HEK293 (cell line): ENCODE results near the gene DPP9.

Experiments
- GLIS1 ChIP-seq: fragments of 450-650 bp; formaldehyde crosslinking; IDR thresholded peaks from 2 replicates; pipeline ENCODE4 v1.5.1; 2016; ENCODE audit warnings: missing biosample characterization, missing genetic modification characterization
- HOXC10 ChIP-seq: sonication (generic); formaldehyde crosslinking; IDR thresholded peaks from 2 replicates; pipeline ENCODE4 v1.8.1; 2023; ENCODE audit warnings: mild to moderate bottlenecking, missing genetic modification reagents
- KLF8 ChIP-seq: fragments of 450-650 bp; formaldehyde crosslinking; IDR thresholded peaks from 2 replicates; pipeline ENCODE4 v1.5.1; 2016; ENCODE audit warnings: missing biosample characterization, missing genetic modification characterization
- MZF1 ChIP-seq: fragments of 450-650 bp; formaldehyde crosslinking; IDR thresholded peaks from 2 replicates; pipeline ENCODE4 v1.5.1; 2017; ENCODE audit warnings: missing biosample characterization, missing genetic modification characterization, borderline replicate concordance
- ZBTB1 ChIP-seq: fragments of 450-650 bp; formaldehyde crosslinking; IDR thresholded peaks from 2 replicates; pipeline ENCODE4 v1.5.1; 2016; ENCODE audit warnings: missing biosample characterization, missing genetic modification characterization
- ZBTB17 ChIP-seq: fragments of 450-650 bp; formaldehyde crosslinking; IDR thresholded peaks from 2 replicates; pipeline ENCODE4 v1.5.1; 2016; ENCODE audit warnings: missing biosample characterization, missing genetic modification characterization
- ZBTB21 ChIP-seq: fragments of 450-650 bp; formaldehyde crosslinking; IDR thresholded peaks from 2 replicates; pipeline ENCODE4 v1.5.1; 2017; ENCODE audit warnings: missing biosample characterization, missing genetic modification characterization
- ZNF16 ChIP-seq: fragments of 450-650 bp; formaldehyde crosslinking; IDR thresholded peaks from 2 replicates; pipeline ENCODE4 v1.5.1; 2016; ENCODE audit warnings: low read depth, missing biosample characterization, missing genetic modification characterization
- ZNF214 ChIP-seq: fragments of 450-650 bp; formaldehyde crosslinking; IDR thresholded peaks from 2 replicates; pipeline ENCODE4 v1.5.1; 2017; ENCODE audit warnings: missing biosample characterization, mild to moderate bottlenecking, missing genetic modification characterization, borderline replicate concordance
- ZNF239 ChIP-seq: fragments of 450-650 bp; formaldehyde crosslinking; IDR thresholded peaks from 2 replicates; pipeline ENCODE4 v1.5.1; 2016; ENCODE audit warnings: missing biosample characterization, missing genetic modification characterization
- ZNF266 ChIP-seq: fragments of 450-650 bp; formaldehyde crosslinking; IDR thresholded peaks from 2 replicates; pipeline ENCODE4 v1.5.1; 2016; ENCODE audit warnings: missing biosample characterization, missing genetic modification characterization, low read depth
- ZNF311 ChIP-seq: fragments of 450-650 bp; formaldehyde crosslinking; IDR thresholded peaks from 2 replicates; pipeline ENCODE4 v1.5.1; 2017; ENCODE audit warnings: missing biosample characterization, missing genetic modification characterization, borderline replicate concordance
- ZNF561 ChIP-seq: fragments of 450-650 bp; IDR thresholded peaks from 2 replicates; pipeline ENCODE4 v1.5.1; 2018; ENCODE audit warnings: missing biosample characterization, missing genetic modification characterization, borderline replicate concordance
- ZNF610 ChIP-seq: fragments of 450-650 bp; formaldehyde crosslinking; IDR thresholded peaks from 2 replicates; pipeline ENCODE4 v1.5.1; 2016; ENCODE audit warnings: missing biosample characterization, missing genetic modification characterization, borderline replicate concordance
- ZNF707 ChIP-seq: fragments of 450-650 bp; formaldehyde crosslinking; IDR thresholded peaks from 2 replicates; pipeline ENCODE4 v1.5.1; 2016; ENCODE audit warnings: missing biosample characterization, missing genetic modification characterization
- ZNF747 ChIP-seq: fragments of 450-650 bp; formaldehyde crosslinking; IDR thresholded peaks from 2 replicates; pipeline ENCODE4 v1.5.1; 2016; ENCODE audit warnings: missing biosample characterization, missing genetic modification characterization
- TF ChIP-seq, protein P1 (sequence below): fragments of 450-650 bp; formaldehyde crosslinking; IDR thresholded peaks from 2 replicates; pipeline ENCODE4 v1.5.1; 2017; ENCODE audit warnings: missing biosample characterization, missing genetic modification characterization
- TF ChIP-seq, protein P2 (sequence below): fragments of 450-650 bp; formaldehyde crosslinking; IDR thresholded peaks from 2 replicates; pipeline ENCODE4 v1.5.1; 2016; ENCODE audit warnings: missing biosample characterization, missing genetic modification characterization
- TF ChIP-seq, protein P3 (sequence below): fragments of 450-650 bp; IDR thresholded peaks from 2 replicates; pipeline ENCODE4 v1.5.1; 2018; ENCODE audit warnings: missing biosample characterization, mild to moderate bottlenecking, missing genetic modification characterization
- TF ChIP-seq, protein P4 (sequence below): fragments of 450-650 bp; formaldehyde crosslinking; IDR thresholded peaks from 2 replicates; pipeline ENCODE4 v1.5.1; 2016; ENCODE audit warnings: missing biosample characterization, missing genetic modification characterization
- TF ChIP-seq, protein P5 (sequence below): fragments of 450-650 bp; formaldehyde crosslinking; IDR thresholded peaks from 2 replicates; pipeline ENCODE4 v1.5.1; 2016; ENCODE audit warnings: missing biosample characterization, missing genetic modification characterization
- TF ChIP-seq, protein P6 (sequence below): fragments of 450-650 bp; formaldehyde crosslinking; IDR thresholded peaks from 2 replicates; pipeline ENCODE4 v1.5.1; 2016; ENCODE audit warnings: missing biosample characterization, missing genetic modification characterization, borderline replicate concordance
- TF ChIP-seq, protein P7 (sequence below): fragments of 450-650 bp; formaldehyde crosslinking; IDR thresholded peaks from 2 replicates; pipeline ENCODE4 v1.5.0; 2017; ENCODE audit warnings: missing biosample characterization, missing genetic modification characterization, borderline replicate concordance
- TF ChIP-seq, protein P8 (sequence below): fragments of 450-650 bp; formaldehyde crosslinking; IDR thresholded peaks from 2 replicates; pipeline ENCODE4 v1.5.1; 2016; ENCODE audit warnings: missing biosample characterization, missing genetic modification characterization

The DPP9 gene

DNA sequence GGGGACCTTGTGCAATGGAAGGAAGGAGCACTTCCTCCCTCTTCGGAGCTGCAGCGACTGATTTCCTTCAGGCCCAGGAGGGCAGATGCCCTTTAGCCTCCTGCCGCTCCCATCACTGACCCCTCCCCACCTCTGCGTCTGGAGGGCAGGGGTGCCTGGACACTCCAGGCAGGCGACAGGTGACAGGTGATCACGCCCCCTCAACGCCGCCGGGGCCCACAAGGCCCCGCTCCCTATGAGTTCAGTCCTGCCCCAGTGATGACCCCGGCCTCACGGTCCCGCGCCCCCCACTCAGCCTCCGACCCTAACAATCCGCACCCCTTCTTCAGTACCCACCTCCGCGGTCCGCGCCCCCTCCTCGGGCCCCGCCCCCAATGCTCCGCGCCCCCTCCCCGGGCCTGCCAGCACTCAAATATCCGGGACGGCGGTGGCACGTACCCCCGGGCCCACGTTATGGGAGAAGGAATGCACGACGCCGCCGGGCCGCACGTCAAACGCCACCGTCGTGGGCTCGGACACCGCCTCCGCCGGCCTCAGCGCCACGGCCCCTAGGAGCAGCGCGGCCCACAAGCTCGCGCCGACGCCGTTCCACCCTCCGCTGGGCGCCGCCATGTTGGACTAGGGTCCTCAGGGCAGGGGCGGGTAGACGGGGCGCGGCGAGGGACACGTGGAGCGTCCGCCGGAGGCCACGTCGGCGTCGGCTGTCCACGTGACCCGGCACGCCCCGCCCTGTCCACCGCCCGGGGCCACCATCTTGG lies 53.7 kb downstream of the DPP9 start, which contains the start of gene MYDGF (continued):
- TF ChIP-seq ZNF16 (tag by site-specific recombination) (no peak), KLF8 (tag by site-specific recombination) (peak; percentile 55; the same call in 1 of the 2 replicates), ZBTB1 (tag by site-specific recombination) (no peak), ZNF610 (tag by site-specific recombination) (no peak), ZNF239 (tag by site-specific recombination) (no peak), ZNF561 (no peak), ZNF747 (tag by site-specific recombination) (no peak), MZF1 (tag by site-specific recombination) (no peak), HOXC10 (no peak), GLIS1 (tag by site-specific recombination) (peak; percentile 44; the same call in 1 of the 2 replicates), ZNF266 (no peak), ZNF707 (tag by site-specific recombination) (no peak), ZNF214 (no peak), ZNF311 (tag by site-specific recombination) (no peak), ZBTB17 (tag by site-specific recombination) (no peak), ZBTB21 (tag by site-specific recombination) (no peak)
- TF ChIP-seq, protein P1, sequence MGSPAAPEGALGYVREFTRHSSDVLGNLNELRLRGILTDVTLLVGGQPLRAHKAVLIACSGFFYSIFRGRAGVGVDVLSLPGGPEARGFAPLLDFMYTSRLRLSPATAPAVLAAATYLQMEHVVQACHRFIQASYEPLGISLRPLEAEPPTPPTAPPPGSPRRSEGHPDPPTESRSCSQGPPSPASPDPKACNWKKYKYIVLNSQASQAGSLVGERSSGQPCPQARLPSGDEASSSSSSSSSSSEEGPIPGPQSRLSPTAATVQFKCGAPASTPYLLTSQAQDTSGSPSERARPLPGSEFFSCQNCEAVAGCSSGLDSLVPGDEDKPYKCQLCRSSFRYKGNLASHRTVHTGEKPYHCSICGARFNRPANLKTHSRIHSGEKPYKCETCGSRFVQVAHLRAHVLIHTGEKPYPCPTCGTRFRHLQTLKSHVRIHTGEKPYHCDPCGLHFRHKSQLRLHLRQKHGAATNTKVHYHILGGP (tag by site-specific recombination) = no peak
- TF ChIP-seq, protein P2, sequence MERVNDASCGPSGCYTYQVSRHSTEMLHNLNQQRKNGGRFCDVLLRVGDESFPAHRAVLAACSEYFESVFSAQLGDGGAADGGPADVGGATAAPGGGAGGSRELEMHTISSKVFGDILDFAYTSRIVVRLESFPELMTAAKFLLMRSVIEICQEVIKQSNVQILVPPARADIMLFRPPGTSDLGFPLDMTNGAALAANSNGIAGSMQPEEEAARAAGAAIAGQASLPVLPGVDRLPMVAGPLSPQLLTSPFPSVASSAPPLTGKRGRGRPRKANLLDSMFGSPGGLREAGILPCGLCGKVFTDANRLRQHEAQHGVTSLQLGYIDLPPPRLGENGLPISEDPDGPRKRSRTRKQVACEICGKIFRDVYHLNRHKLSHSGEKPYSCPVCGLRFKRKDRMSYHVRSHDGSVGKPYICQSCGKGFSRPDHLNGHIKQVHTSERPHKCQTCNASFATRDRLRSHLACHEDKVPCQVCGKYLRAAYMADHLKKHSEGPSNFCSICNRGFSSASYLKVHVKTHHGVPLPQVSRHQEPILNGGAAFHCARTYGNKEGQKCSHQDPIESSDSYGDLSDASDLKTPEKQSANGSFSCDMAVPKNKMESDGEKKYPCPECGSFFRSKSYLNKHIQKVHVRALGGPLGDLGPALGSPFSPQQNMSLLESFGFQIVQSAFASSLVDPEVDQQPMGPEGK (tag by site-specific recombination) = peak; percentile 30; the same call in 1 of the 2 replicates
- TF ChIP-seq, protein P3, sequence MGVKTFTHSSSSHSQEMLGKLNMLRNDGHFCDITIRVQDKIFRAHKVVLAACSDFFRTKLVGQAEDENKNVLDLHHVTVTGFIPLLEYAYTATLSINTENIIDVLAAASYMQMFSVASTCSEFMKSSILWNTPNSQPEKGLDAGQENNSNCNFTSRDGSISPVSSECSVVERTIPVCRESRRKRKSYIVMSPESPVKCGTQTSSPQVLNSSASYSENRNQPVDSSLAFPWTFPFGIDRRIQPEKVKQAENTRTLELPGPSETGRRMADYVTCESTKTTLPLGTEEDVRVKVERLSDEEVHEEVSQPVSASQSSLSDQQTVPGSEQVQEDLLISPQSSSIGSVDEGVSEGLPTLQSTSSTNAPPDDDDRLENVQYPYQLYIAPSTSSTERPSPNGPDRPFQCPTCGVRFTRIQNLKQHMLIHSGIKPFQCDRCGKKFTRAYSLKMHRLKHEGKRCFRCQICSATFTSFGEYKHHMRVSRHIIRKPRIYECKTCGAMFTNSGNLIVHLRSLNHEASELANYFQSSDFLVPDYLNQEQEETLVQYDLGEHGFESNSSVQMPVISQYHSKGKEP = no peak
- TF ChIP-seq, protein P4, sequence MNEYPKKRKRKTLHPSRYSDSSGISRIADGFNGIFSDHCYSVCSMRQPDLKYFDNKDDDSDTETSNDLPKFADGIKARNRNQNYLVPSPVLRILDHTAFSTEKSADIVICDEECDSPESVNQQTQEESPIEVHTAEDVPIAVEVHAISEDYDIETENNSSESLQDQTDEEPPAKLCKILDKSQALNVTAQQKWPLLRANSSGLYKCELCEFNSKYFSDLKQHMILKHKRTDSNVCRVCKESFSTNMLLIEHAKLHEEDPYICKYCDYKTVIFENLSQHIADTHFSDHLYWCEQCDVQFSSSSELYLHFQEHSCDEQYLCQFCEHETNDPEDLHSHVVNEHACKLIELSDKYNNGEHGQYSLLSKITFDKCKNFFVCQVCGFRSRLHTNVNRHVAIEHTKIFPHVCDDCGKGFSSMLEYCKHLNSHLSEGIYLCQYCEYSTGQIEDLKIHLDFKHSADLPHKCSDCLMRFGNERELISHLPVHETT (tag by site-specific recombination) = no peak
- TF ChIP-seq, protein P5, sequence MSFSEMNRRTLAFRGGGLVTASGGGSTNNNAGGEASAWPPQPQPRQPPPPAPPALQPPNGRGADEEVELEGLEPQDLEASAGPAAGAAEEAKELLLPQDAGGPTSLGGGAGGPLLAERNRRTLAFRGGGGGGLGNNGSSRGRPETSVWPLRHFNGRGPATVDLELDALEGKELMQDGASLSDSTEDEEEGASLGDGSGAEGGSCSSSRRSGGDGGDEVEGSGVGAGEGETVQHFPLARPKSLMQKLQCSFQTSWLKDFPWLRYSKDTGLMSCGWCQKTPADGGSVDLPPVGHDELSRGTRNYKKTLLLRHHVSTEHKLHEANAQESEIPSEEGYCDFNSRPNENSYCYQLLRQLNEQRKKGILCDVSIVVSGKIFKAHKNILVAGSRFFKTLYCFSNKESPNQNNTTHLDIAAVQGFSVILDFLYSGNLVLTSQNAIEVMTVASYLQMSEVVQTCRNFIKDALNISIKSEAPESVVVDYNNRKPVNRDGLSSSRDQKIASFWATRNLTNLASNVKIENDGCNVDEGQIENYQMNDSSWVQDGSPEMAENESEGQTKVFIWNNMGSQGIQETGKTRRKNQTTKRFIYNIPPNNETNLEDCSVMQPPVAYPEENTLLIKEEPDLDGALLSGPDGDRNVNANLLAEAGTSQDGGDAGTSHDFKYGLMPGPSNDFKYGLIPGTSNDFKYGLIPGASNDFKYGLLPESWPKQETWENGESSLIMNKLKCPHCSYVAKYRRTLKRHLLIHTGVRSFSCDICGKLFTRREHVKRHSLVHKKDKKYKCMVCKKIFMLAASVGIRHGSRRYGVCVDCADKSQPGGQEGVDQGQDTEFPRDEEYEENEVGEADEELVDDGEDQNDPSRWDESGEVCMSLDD (tag by site-specific recombination) = no peak
- TF ChIP-seq, protein P6, sequence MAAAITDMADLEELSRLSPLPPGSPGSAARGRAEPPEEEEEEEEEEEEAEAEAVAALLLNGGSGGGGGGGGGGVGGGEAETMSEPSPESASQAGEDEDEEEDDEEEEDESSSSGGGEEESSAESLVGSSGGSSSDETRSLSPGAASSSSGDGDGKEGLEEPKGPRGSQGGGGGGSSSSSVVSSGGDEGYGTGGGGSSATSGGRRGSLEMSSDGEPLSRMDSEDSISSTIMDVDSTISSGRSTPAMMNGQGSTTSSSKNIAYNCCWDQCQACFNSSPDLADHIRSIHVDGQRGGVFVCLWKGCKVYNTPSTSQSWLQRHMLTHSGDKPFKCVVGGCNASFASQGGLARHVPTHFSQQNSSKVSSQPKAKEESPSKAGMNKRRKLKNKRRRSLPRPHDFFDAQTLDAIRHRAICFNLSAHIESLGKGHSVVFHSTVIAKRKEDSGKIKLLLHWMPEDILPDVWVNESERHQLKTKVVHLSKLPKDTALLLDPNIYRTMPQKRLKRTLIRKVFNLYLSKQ (tag by site-specific recombination) = no peak
- TF ChIP-seq, protein P7, sequence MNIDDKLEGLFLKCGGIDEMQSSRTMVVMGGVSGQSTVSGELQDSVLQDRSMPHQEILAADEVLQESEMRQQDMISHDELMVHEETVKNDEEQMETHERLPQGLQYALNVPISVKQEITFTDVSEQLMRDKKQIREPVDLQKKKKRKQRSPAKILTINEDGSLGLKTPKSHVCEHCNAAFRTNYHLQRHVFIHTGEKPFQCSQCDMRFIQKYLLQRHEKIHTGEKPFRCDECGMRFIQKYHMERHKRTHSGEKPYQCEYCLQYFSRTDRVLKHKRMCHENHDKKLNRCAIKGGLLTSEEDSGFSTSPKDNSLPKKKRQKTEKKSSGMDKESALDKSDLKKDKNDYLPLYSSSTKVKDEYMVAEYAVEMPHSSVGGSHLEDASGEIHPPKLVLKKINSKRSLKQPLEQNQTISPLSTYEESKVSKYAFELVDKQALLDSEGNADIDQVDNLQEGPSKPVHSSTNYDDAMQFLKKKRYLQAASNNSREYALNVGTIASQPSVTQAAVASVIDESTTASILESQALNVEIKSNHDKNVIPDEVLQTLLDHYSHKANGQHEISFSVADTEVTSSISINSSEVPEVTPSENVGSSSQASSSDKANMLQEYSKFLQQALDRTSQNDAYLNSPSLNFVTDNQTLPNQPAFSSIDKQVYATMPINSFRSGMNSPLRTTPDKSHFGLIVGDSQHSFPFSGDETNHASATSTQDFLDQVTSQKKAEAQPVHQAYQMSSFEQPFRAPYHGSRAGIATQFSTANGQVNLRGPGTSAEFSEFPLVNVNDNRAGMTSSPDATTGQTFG (tag by site-specific recombination) = no peak
- TF ChIP-seq, protein P8, sequence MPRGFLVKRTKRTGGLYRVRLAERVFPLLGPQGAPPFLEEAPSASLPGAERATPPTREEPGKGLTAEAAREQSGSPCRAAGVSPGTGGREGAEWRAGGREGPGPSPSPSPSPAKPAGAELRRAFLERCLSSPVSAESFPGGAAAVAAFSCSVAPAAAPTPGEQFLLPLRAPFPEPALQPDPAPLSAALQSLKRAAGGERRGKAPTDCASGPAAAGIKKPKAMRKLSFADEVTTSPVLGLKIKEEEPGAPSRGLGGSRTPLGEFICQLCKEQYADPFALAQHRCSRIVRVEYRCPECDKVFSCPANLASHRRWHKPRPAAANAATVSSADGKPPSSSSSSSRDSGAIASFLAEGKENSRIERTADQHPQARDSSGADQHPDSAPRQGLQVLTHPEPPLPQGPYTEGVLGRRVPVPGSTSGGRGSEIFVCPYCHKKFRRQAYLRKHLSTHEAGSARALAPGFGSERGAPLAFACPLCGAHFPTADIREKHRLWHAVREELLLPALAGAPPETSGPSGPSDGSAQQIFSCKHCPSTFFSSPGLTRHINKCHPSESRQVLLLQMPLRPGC (tag by site-specific recombination) = no peak
